Loucy (cell line): ENCODE measurements around the gene PTPRN2.

Experiments used
- H2AFZ ChIP-seq: fragments of 200-600 bp; sonication (generic); 2 replicates; pipeline ENCODE4 v1.6.0; 2016; ENCODE audit warnings: antibody characterized with exemption, mild to moderate bottlenecking, low read length, moderate library complexity
- H3F3A ChIP-seq: fragments of 200-600 bp; 2 replicates; pipeline ENCODE4 v1.6.0; 2016; ENCODE audit warnings: antibody characterized with exemption, low read depth, mild to moderate bottlenecking
- H3K27me3 ChIP-seq: fragments of 200-600 bp; sonication (generic); 2 replicates; pipeline ENCODE4 v1.6.1; 2014; ENCODE audit warnings: low read length, mild to moderate bottlenecking; ENCODE audit not compliant: insufficient read depth, poor library complexity, severe bottlenecking
- H3K36me3 ChIP-seq: fragments of 200-600 bp; sonication (generic); 2 replicates; pipeline ENCODE4 v1.6.1; 2016; ENCODE audit warnings: low read length; ENCODE audit not compliant: insufficient read depth
- H3K4me1 ChIP-seq: fragments of 200-600 bp; sonication (generic); 2 replicates; pipeline ENCODE4 v1.5.1; 2014; ENCODE audit warnings: low read length, mild to moderate bottlenecking; ENCODE audit not compliant: insufficient read depth, poor library complexity, severe bottlenecking
- H3K4me2 ChIP-seq: fragments of 200-600 bp; sonication (generic); 2 replicates; pipeline ENCODE4 v1.6.0; 2014; ENCODE audit warnings: antibody characterized with exemption, low read length, low read depth, mild to moderate bottlenecking; ENCODE audit not compliant: poor library complexity, severe bottlenecking
- H3K4me3 ChIP-seq: fragments of 200-600 bp; sonication (generic); 2 replicates; pipeline ENCODE4 v1.5.1; 2014; ENCODE audit warnings: low read length, mild to moderate bottlenecking, mixed read lengths; ENCODE audit not compliant: poor library complexity, severe bottlenecking
- H3K79me2 ChIP-seq: fragments of 200-600 bp; sonication (generic); 2 replicates; pipeline ENCODE4 v1.6.1; 2014; ENCODE audit warnings: low read length; ENCODE audit not compliant: insufficient read depth
- H3K9ac ChIP-seq: fragments of 200-600 bp; sonication (generic); 2 replicates; pipeline ENCODE4 v1.6.0; 2014; ENCODE audit warnings: mild to moderate bottlenecking, low read depth, low read length, moderate library complexity; ENCODE audit not compliant: poor library complexity, severe bottlenecking
- H3K9me2 ChIP-seq: fragments of 200-600 bp; sonication (generic); replicated peaks from 2 replicates; pipeline ENCODE4 v1.6.1; 2016; ENCODE audit warnings: low read depth, low read length, mixed read lengths
- H3K9me3 ChIP-seq: fragments of 200-600 bp; sonication (generic); 2 replicates; pipeline ENCODE4 v1.6.1; 2014; ENCODE audit warnings: mild to moderate bottlenecking, antibody characterized with exemption, low read length, low read depth; ENCODE audit not compliant: insufficient read depth
- H4K20me1 ChIP-seq: fragments of 200-600 bp; sonication (generic); 2 replicates; pipeline ENCODE4 v1.6.0; 2014; ENCODE audit warnings: antibody characterized with exemption, low read length, mild to moderate bottlenecking; ENCODE audit not compliant: insufficient read depth, poor library complexity, severe bottlenecking
- CTCF ChIP-seq: fragments of 200-600 bp; sonication (generic); conservative IDR thresholded peaks from 2 replicates; pipeline ENCODE4 v1.5.1; 2014; ENCODE audit warnings: mild to moderate bottlenecking, antibody characterized with exemption, low read length
- EZH2phosphoT487 ChIP-seq: fragments of 200-600 bp; IDR thresholded peaks from 2 replicates; pipeline ENCODE4 v1.6.1; 2018; ENCODE audit warnings: antibody characterized with exemption, mild to moderate bottlenecking, moderate library complexity, borderline replicate concordance

Gene PTPRN2

GRCh38 chr7:157795199-157795598, 792.4 kb downstream of the PTPRN2 start:
- Histone ChIP-seq H3K36me3 (no peaks in the 10 kb centered on the region), H3F3A (no peaks in the 10 kb centered on the region), H4K20me1 (no peaks in the 10 kb centered on the region), H3K9me2 (no peaks in the 10 kb centered on the region), H3K9me3 (peaks cover 7% of the 10 kb centered on the region; the same call in 1 of the 2 replicates), H3K4me1 (no peaks in the 10 kb centered on the region), H3K4me2 (no peak overlapping the region), H3K79me2 (no peaks in the 10 kb centered on the region), H3K4me3 (no peak overlapping the region), H3K27me3 (no peaks in the 10 kb centered on the region), H3K9ac (no peak overlapping the region), H2AFZ (no peak overlapping the region)
- TF ChIP-seq EZH2phosphoT487 (no peak), CTCF (no peak)

- Histone ChIP-seq H2AFZ (no peak overlapping the region), H3K9me3 (peaks cover 7% of the 10 kb centered on the region; the same call in 1 of the 2 replicates), H3K4me3 (no peak overlapping the region)
Measured at GRCh38 chr7:157794746-157795065, 792.9 kb downstream of the PTPRN2 start.

GRCh38 chr7:157793973-157794745, 793.5 kb downstream of the PTPRN2 start:
- Histone ChIP-seq H3K79me2 (no peaks in the 10 kb centered on the region), H3F3A (no peaks in the 10 kb centered on the region), H3K4me1 (no peaks in the 10 kb centered on the region), H3K27me3 (no peaks in the 10 kb centered on the region), H3K9me2 (no peaks in the 10 kb centered on the region), H3K36me3 (no peaks in the 10 kb centered on the region), H3K4me2 (no peak overlapping the region), H3K9me3 (peaks cover 7% of the 10 kb centered on the region; the same call in 1 of the 2 replicates), H2AFZ (no peak overlapping the region), H3K4me3 (no peak overlapping the region), H3K9ac (no peak overlapping the region), H4K20me1 (no peaks in the 10 kb centered on the region)
- TF ChIP-seq CTCF (no peak), EZH2phosphoT487 (no peak)

More at GRCh38 chr7:157794746-157795065, 792.9 kb downstream of the PTPRN2 start:
- Histone ChIP-seq H3K4me1 (no peaks in the 10 kb centered on the region), H3K36me3 (no peaks in the 10 kb centered on the region), H3K79me2 (no peaks in the 10 kb centered on the region), H3K27me3 (no peaks in the 10 kb centered on the region), H3K9me2 (no peaks in the 10 kb centered on the region), H3K4me2 (no peak overlapping the region), H3K9ac (no peak overlapping the region), H3F3A (no peaks in the 10 kb centered on the region), H4K20me1 (no peaks in the 10 kb centered on the region)
- TF ChIP-seq CTCF = no peak
- no peak for TF ChIP-seq EZH2phosphoT487
